CD4-positive, alpha-beta T cell treated with Interleukin-17A for 4 hours (primary cell): ENCODE data around the gene KRTAP5-6.
"Not testable (repeated sequence)": the region's sequence is repeated elsewhere in the genome, so short reads cannot be mapped to it uniquely, and the experiment has no call there.

Source experiments
- DNase-seq: peaks from one replicate; pipeline ENCODE4 v3.0.0-alpha.2; 2020; ENCODE audit warnings: mixed read lengths

Gene KRTAP5-6

GRCh38 chr11:1661454-1662269, 35.3 kb upstream of the KRTAP5-6 start:
- DNase-seq, result not testable (repeated sequence)

GRCh38 chr11:1662699-1663283, 34.2 kb upstream of the KRTAP5-6 start:
- not testable (repeated sequence) for DNase-seq

DNA sequence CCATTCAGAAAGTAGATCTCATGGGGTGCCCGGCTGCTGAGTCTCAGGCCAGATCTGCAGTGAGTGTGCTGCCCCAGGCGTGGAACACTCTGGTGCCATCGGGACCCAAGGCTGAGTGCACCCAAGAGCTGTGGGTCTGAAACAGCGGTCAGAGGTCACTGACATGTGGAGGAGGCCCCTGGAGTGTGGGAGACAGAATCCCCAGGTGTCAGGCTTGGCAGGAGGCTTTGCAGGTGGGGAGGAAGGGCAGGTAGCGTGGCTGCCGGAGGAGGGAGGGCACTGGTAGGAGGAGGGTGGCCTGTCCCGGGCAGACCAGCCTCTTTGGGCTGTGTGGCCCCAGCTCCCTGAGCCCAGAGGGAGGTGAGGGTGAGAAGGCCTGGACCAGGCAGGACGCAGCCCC, 31.7 kb upstream of the KRTAP5-6 start:
- DNase-seq, result no peak

GRCh38 chr11:1667121-1667850, 29.7 kb upstream of the KRTAP5-6 start:
- no peak for DNase-seq

DNA sequence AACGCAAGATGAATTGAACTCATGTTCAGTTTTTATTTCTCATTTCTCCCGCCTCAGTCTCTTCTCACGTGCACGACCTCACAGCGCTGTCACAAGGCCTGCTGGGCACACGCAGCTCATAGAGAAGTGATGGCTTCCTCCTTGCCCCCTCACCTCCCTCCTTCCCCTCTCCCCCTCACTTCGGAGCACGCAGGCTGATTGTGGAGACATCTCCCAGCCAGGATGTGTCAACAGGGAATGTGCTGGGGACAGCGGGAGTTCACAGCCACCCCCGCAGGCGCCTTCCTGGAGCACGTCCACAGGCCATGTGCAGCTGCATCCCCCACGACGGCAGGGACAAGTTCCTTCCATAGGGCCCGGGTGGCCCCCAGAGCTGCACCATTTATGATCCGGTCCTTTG, 29.1 kb upstream of the KRTAP5-6 start:
- DNase-seq, result no peak

DNA sequence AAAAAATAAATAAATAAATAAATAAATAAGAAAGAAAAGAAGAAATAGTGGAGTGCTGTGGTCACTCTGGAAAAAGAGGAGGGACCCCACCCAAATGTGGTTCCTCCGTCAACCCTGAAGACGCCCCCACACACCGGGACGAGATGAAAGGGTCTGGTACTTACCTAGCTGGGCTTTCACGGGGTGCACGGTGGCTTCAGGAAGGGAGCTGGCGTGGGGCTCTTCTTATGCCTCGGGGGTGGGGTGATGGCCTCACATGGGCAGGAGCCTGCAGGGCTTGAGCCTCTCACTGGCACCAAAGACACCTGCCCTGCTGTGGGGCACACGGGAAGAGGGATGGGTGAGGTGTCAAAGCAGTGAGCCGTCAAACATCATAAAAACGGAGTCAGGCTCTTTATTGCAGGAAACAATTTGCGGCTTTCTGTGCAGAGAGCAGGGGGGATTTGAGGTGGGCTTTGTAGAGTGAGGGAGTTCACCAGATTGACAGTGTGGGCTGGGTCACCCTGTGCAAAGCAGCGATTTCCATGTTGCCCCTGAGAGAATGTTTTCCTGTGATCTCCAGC, 28.0 kb upstream of the KRTAP5-6 start:
- no peak for DNase-seq

GRCh38 chr11:1669546-1670218, 27.3 kb upstream of the KRTAP5-6 start:
- no peak for DNase-seq

GRCh38 chr11:1670457-1670856, 26.5 kb upstream of the KRTAP5-6 start:
- DNase-seq, result not testable (repeated sequence)

- no peak for DNase-seq
Measured at GRCh38 chr11:1670905-1671371, 26.1 kb upstream of the KRTAP5-6 start.

DNA sequence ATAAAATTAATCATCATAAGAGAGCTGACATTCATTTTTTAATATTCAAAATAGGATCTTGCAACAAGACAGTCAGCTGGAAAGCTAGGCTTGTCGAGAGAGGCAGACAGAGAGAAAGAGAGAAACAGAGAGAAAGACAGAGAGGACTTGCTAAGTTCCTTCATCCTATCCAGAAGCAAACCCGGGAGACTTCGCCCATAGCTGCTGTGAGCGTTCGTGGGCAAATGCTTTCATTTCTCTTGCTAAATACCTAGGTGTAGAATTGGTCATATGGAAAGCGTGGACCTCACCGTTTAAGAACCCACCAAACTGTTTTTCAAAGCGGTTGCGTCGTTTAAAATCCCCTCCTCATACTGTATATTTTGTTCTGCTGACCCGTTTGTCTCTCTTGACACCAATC, 25.3 kb upstream of the KRTAP5-6 start:
- no peak for DNase-seq

DNA sequence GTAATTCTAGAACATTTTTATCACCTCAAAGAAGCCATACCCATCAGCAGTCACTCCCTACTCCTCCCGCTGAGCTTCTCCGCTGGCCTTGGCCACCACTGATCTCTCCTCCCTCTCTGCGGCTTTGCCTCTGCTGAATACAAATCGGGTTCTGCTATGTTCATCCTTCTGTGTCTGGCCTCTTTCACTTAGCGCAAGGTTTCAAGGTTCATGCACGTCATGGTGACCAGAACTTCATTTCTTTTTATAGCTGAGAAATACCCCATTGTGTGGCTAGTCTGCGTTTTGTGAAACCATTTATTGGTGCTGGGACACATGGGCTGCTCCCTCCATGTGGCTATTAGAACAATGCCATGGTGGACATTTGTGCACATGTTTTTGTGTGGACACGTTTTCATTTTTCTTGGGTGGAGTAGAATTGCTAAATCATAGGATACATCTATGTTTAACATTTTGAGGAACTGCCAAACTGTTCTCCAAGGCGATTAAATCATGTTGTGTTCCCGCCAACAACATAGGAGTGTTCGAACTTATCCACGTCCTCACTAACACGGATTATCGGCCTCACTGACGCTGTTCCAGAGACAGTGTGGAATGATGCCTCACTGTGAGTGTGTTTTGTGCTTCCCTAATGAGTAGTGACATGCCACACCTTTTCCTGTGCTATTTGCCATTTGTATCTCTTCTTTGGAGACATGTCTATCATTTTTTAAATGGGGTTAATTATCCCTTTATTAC, 24.2 kb upstream of the KRTAP5-6 start:
- no peak for DNase-seq

DNA sequence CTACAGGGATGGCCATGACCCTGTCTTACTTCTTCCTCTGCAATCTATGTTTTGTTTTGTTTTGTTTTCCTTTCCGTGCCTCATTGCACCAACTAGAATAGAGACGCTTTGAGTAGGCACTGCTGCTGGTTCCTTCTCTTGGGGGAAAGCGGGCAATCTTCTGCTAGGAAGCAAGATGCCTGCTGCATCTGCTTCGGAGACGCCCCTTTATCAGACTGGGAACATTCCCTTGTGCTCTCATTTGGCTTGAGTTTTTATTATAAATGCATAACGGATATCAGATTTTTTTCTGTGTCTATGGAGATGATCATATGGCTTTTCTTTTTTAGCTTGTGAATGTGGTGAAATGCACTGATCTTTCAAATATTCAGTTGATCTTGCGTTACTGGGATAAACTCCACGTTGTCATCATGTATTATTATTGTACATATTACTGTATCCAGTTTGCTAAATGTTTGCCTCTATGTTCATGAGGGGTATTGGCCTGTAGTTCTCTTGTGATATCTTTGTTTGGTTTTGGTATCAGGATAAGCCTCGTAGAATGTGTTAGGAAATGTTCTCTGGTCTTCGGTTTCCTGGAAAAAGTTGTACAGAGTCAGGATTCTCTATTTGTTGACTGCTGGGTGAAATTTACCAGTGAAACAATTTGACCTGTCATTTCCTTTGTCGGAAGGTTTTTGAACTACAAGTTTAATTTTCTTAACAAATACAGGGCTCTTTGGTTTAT, 23.4 kb upstream of the KRTAP5-6 start:
- no peak for DNase-seq

GRCh38 chr11:1674173-1675131, 22.5 kb upstream of the KRTAP5-6 start:
- DNase-seq, result no peak

- DNase-seq, result no peak
Measured at GRCh38 chr11:1675536-1676228, 21.3 kb upstream of the KRTAP5-6 start.

GRCh38 chr11:1676229-1676740, 20.7 kb upstream of the KRTAP5-6 start:
- DNase-seq, result no peak

GRCh38 chr11:1679881-1680280, 17.1 kb upstream of the KRTAP5-6 start:
- no peak for DNase-seq

GRCh38 chr11:1682225-1682905, 14.6 kb upstream of the KRTAP5-6 start:
- DNase-seq, result no peak

DNA sequence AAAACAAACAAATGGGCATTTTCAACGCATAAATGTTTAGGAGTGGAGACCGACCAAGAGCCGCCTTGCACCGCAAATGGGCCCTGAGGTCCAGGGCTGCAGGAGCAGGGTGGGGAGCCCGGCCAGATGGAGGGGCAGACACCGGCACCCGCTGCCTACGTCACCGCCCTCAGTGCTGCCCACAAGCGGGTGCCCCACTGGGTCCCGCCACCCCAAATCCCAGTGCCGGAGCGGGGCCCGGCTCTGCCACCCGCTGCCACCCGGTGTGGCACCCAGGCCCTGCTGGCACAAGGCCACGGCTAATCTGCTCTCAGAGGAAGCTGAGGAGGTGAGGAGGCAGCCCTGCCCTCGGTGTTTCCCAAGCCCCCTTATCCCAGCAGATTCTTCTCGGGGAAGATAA, 13.8 kb upstream of the KRTAP5-6 start:
- DNase-seq, result not testable (repeated sequence)
